ENCODE data around the gene MAFF. TPM values are rescaled to one million over a fixed set of nuclear protein-coding genes. Genes with fewer than 3 reads are reported as not detected.
A peak's percentile ranks its signal among the peaks of the same experiment; 100 is the strongest.

MAFF gene
- total and polyA plus RNA-seq, 2 donors (not counting 1 experiment from before 2014, with no cell fraction given) = 8.8 to 26.3 TPM

DNA sequence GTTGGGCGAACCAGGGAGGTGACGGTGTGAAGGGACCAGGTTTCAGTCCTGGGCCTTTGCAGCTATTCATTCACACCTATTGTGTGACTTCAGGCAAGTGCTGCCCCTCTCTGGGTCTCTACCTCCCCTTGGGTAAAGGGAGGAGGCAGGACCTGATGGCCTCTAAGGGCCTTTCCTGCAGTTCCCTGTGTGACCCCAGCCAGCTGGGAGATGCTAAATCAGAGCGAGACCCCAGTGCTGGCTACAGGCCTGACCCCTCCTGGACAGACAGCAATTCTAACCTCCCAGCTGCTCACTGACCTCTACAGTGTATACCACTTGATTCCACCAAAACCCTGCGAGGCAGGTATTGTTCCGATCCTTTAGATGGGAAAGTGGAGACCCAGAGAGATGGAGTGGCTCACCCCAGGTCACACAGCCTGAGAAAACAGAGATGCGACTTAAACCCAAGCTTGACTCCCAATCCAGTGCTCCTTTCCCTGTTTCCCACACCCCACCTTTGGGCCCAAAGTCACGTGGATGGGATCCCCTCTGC lies 6.2 kb downstream of the MAFF start:
- no peaks in the 10 kb centered on the region for H3K9me3 ChIP-seq (ENCODE audit: control insufficient read depth, insufficient read depth, low read depth, low read length)
- H3K79me2 ChIP-seq (ENCODE audit: control insufficient read depth, insufficient read depth, low read length) = peaks cover 80% of the 10 kb centered on the region
- H3K4me3 ChIP-seq (replicated peaks in 1 of 4; ENCODE audit: control extremely low read depth in 1 of 4, insufficient read depth in 1 of 4, low read depth in 3 of 4, low read length in 4 of 4) = no peak overlapping the region
- peak overlapping the region; percentile 20 for H3K27ac ChIP-seq (ENCODE audit: insufficient read depth, low read length)
- H3K4me2 ChIP-seq (ENCODE audit: extremely low read depth, insufficient read depth, low read length) = no peak overlapping the region
- no peaks in the 10 kb centered on the region for H4K20me1 ChIP-seq (ENCODE audit: control insufficient read depth, extremely low read depth, insufficient read depth, low read length)
- TF ChIP-seq, protein P1, sequence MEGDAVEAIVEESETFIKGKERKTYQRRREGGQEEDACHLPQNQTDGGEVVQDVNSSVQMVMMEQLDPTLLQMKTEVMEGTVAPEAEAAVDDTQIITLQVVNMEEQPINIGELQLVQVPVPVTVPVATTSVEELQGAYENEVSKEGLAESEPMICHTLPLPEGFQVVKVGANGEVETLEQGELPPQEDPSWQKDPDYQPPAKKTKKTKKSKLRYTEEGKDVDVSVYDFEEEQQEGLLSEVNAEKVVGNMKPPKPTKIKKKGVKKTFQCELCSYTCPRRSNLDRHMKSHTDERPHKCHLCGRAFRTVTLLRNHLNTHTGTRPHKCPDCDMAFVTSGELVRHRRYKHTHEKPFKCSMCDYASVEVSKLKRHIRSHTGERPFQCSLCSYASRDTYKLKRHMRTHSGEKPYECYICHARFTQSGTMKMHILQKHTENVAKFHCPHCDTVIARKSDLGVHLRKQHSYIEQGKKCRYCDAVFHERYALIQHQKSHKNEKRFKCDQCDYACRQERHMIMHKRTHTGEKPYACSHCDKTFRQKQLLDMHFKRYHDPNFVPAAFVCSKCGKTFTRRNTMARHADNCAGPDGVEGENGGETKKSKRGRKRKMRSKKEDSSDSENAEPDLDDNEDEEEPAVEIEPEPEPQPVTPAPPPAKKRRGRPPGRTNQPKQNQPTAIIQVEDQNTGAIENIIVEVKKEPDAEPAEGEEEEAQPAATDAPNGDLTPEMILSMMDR (conservative IDR thresholded peaks at IDR 0.05 in 1 of 2, IDR thresholded peaks at IDR 0.05 in 1 of 2; ENCODE audit: low read depth in 1 of 2, low read length in 2 of 2) = no peak
- TF ChIP-seq EZH2 (IDR thresholded peaks at IDR 0.05; ENCODE audit: low read length, missing control alignments) = no peak
- H3K27me3 ChIP-seq (ENCODE audit: control insufficient read depth, insufficient read depth, low read length) = no peaks in the 10 kb centered on the region
- peaks cover 17% of the 10 kb centered on the region for H3K4me1 ChIP-seq (ENCODE audit: control insufficient read depth, extremely low read depth, insufficient read depth, low read length)
- peaks cover 6% of the 10 kb centered on the region for H3K36me3 ChIP-seq (ENCODE audit: control insufficient read depth, insufficient read depth, low read length)
- H3K9ac ChIP-seq (ENCODE audit: insufficient read depth, low read length) = no peak overlapping the region
- no peak for DNase-seq (ENCODE audit: low read depth in 2 of 2)
- no peak overlapping the region for H2AFZ ChIP-seq (ENCODE audit: low read length)

DNA sequence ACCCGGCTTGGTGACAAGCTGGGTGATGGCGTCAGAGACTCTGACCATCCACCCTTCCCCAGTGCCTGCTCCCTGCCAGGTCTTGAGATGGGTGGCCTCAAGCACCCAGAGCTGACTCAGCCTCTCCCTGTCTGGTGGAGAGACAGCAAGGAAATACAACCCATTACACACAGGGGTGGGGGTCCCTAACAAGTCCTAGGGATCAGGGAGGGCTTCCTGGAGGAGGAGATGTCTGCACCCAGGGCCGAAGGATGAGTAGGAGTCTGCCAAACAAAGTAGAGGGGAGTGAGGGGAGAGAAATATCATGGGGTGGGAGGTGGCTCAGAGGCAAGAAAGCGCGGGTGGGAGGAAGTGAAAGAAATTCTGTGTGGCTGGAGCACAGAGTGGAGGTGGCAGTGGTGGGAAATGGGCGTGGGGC lies 6.8 kb downstream of the MAFF start:
- H3K79me2 ChIP-seq (ENCODE audit: control insufficient read depth, insufficient read depth, low read length) = peaks cover 76% of the 10 kb centered on the region
- H3K27ac ChIP-seq (ENCODE audit: insufficient read depth, low read length) = peak overlapping the region; percentile 20
- H3K36me3 ChIP-seq (ENCODE audit: control insufficient read depth, insufficient read depth, low read length) = peaks cover 6% of the 10 kb centered on the region
- no peak overlapping the region for H3K4me3 ChIP-seq (replicated peaks in 1 of 4; ENCODE audit: control extremely low read depth in 1 of 4, insufficient read depth in 1 of 4, low read depth in 3 of 4, low read length in 4 of 4)
- H2AFZ ChIP-seq (ENCODE audit: low read length) = no peak overlapping the region
- no peak overlapping the region for H3K4me2 ChIP-seq (ENCODE audit: extremely low read depth, insufficient read depth, low read length)
- no peak for DNase-seq (ENCODE audit: low read depth in 2 of 2)
- H3K4me1 ChIP-seq (ENCODE audit: control insufficient read depth, extremely low read depth, insufficient read depth, low read length) = peaks cover 15% of the 10 kb centered on the region
- TF ChIP-seq, protein P1 (conservative IDR thresholded peaks at IDR 0.05 in 1 of 2, IDR thresholded peaks at IDR 0.05 in 1 of 2; ENCODE audit: low read depth in 1 of 2, low read length in 2 of 2) = no peak
- TF ChIP-seq EZH2 (IDR thresholded peaks at IDR 0.05; ENCODE audit: low read length, missing control alignments) = no peak
- H4K20me1 ChIP-seq (ENCODE audit: control insufficient read depth, extremely low read depth, insufficient read depth, low read length) = no peaks in the 10 kb centered on the region
- H3K9me3 ChIP-seq (ENCODE audit: control insufficient read depth, insufficient read depth, low read depth, low read length) = no peaks in the 10 kb centered on the region
- H3K9ac ChIP-seq (ENCODE audit: insufficient read depth, low read length) = no peak overlapping the region
- H3K27me3 ChIP-seq (ENCODE audit: control insufficient read depth, insufficient read depth, low read length) = no peaks in the 10 kb centered on the region

GRCh38 chr22:38211556-38211955 lies 9.8 kb downstream of the MAFF start:
- Histone ChIP-seq H3K9me3 (ENCODE audit: control insufficient read depth, insufficient read depth, low read depth, low read length) (no peaks in the 10 kb centered on the region), H3K36me3 (ENCODE audit: control insufficient read depth, insufficient read depth, low read length) (peaks cover 10% of the 10 kb centered on the region), H2AFZ (ENCODE audit: low read length) (no peak overlapping the region), H4K20me1 (ENCODE audit: control insufficient read depth, extremely low read depth, insufficient read depth, low read length) (no peaks in the 10 kb centered on the region), H3K4me1 (ENCODE audit: control insufficient read depth, extremely low read depth, insufficient read depth, low read length) (no peaks in the 10 kb centered on the region), H3K4me3 (replicated peaks in 1 of 4; ENCODE audit: control extremely low read depth in 1 of 4, insufficient read depth in 1 of 4, low read depth in 3 of 4, low read length in 4 of 4) (no peak overlapping the region), H3K79me2 (ENCODE audit: control insufficient read depth, insufficient read depth, low read length) (peaks cover 50% of the 10 kb centered on the region), H3K4me2 (ENCODE audit: extremely low read depth, insufficient read depth, low read length) (no peak overlapping the region), H3K9ac (ENCODE audit: insufficient read depth, low read length) (no peak overlapping the region), H3K27ac (ENCODE audit: insufficient read depth, low read length) (no peak overlapping the region), H3K27me3 (ENCODE audit: control insufficient read depth, insufficient read depth, low read length) (no peaks in the 10 kb centered on the region)
- TF ChIP-seq EZH2 (IDR thresholded peaks at IDR 0.05; ENCODE audit: low read length, missing control alignments) = no peak
- TF ChIP-seq, protein P1 (conservative IDR thresholded peaks at IDR 0.05 in 1 of 2, IDR thresholded peaks at IDR 0.05 in 1 of 2; ENCODE audit: low read depth in 1 of 2, low read length in 2 of 2) = no peak
- no peak for DNase-seq (ENCODE audit: low read depth in 2 of 2)

All from fibroblast of lung (primary cell).